Endodermal cell (in vitro differentiated cells): ENCODE data around the gene NPB. TPM values are rescaled to one million over a fixed set of nuclear protein-coding genes. Genes with fewer than 3 reads are reported as not detected.

Experiments
- DNase-seq: peaks from one replicate; pipeline ENCODE4 v3.0.0-alpha.2; 2017
- H3K27ac ChIP-seq: 2 replicates; pipeline ENCODE4 v1.5.1; 2013; ENCODE audit warnings: mild to moderate bottlenecking, low read depth, low read length, moderate library complexity
- H3K27me3 ChIP-seq: 2 replicates; pipeline ENCODE4 v1.6.1; 2013; ENCODE audit warnings: mild to moderate bottlenecking, low read length, moderate library complexity; ENCODE audit not compliant: insufficient read depth, control insufficient read depth, poor library complexity, severe bottlenecking
- H3K36me3 ChIP-seq: 2 replicates; pipeline ENCODE4 v1.7.0; 2013; ENCODE audit warnings: mild to moderate bottlenecking, low read length, moderate library complexity; ENCODE audit not compliant: control insufficient read depth, insufficient read depth
- H3K4me1 ChIP-seq: one replicate; pipeline ENCODE4 v1.7.0; 2013; ENCODE audit warnings: low read length; ENCODE audit not compliant: control insufficient read depth, insufficient read depth
- H3K4me3 ChIP-seq: 2 replicates; pipeline ENCODE4 v1.5.1; 2013; ENCODE audit warnings: mild to moderate bottlenecking, low read length, moderate library complexity
- H3K9ac ChIP-seq: 2 replicates; pipeline ENCODE4 v1.6.1; 2013; ENCODE audit warnings: mild to moderate bottlenecking, low read length, moderate library complexity; ENCODE audit not compliant: poor library complexity, severe bottlenecking; ENCODE audit errors: extremely low read depth
- H3K9me3 ChIP-seq: 2 replicates; pipeline ENCODE4 v1.6.1; 2013; ENCODE audit warnings: mild to moderate bottlenecking, low read length, moderate library complexity; ENCODE audit not compliant: control insufficient read depth
- H3K27ac Mint-ChIP-seq: 2 replicates; pipeline ENCODE4 v1.8.0; 2020; ENCODE audit warnings: mixed read lengths
- H3K27me3 Mint-ChIP-seq: 2 replicates; pipeline ENCODE4 v1.8.0; 2021; ENCODE audit warnings: mild to moderate bottlenecking, mixed read lengths; ENCODE audit not compliant: insufficient read depth
- H3K36me3 Mint-ChIP-seq: 2 replicates; pipeline ENCODE4 v1.8.0; 2020; ENCODE audit warnings: low read depth, mixed read lengths
- H3K4me1 Mint-ChIP-seq: 2 replicates; pipeline ENCODE4 v1.8.0; 2020; ENCODE audit warnings: mixed read lengths
- H3K4me3 Mint-ChIP-seq: 2 replicates; pipeline ENCODE4 v1.8.0; 2020; ENCODE audit warnings: mild to moderate bottlenecking, moderate library complexity, mixed read lengths
- H3K9me3 Mint-ChIP-seq: 2 replicates; pipeline ENCODE4 v1.8.0; 2020; ENCODE audit warnings: mild to moderate bottlenecking, mixed read lengths
- CTCF ChIP-seq: fragments of 200-600 bp; sonication (generic); conservative IDR thresholded peaks from 2 replicates; pipeline ENCODE4 v1.5.0; 2021; ENCODE audit warnings: antibody characterized with exemption, mild to moderate bottlenecking
- WGBS, 2 experiments: methylation state at CpG; one replicate each; pipeline versions ENCODE4 v1.1.5 to v1.1.7; 2013; ENCODE audit warnings: missing lambda C conversion rate in 2 of 2, mixed read lengths in 1 of 2; ENCODE audit not compliant: insufficient coverage in 1 of 2, insufficient read length in 1 of 2; 5-methylcytosine and 5-hydroxymethylcytosine counted together
- total RNA-seq, 2 donors: library from RNA; stranded (reverse); fragmentation: NEBNext Ultra II Directional in 1 of 2; extraction: Animal tissue kit (Norgen Biotek cat#: 25700) in 1 of 2; gene quantifications; 2 replicates in 1 of 2; 3 replicates in 1 of 2; pipeline ENCODE4 v1.2.1, GENCODE V29; 2021

NPB gene
- total RNA-seq, 2 donors from 2014 or later: 3.3 to 3.7 TPM

- Histone ChIP-seq H3K4me3 (no peak overlapping the region), H3K4me1 (peaks cover 15% of the 10 kb centered on the region), H3K27me3 (no peaks in the 10 kb centered on the region), H3K27ac (no peak overlapping the region), H3K9ac (no peak overlapping the region), H3K36me3 (peaks cover 21% of the 10 kb centered on the region), H3K9me3 (no peaks in the 10 kb centered on the region)
- Mint-ChIP-seq H3K27ac (peak overlapping the region; percentile 45), H3K27me3 (no peaks in the 10 kb centered on the region), H3K4me3 (no peak overlapping the region), H3K9me3 (no peaks in the 10 kb centered on the region), H3K4me1 (peaks cover 29% of the 10 kb centered on the region), H3K36me3 (peaks cover 28% of the 10 kb centered on the region)
- no peak for DNase-seq
- 95% methylated on average over 17 to 23 of the region's 23 CpGs for WGBS, 2 experiments
- no peak for TF ChIP-seq CTCF
Observed at GRCh38 chr17:81921996-81922565, 20.0 kb downstream of the NPB start.

- Histone ChIP-seq H3K9me3 (no peaks in the 10 kb centered on the region), H3K4me1 (peaks cover 15% of the 10 kb centered on the region), H3K9ac (no peak overlapping the region), H3K27me3 (no peaks in the 10 kb centered on the region), H3K4me3 (no peak overlapping the region), H3K27ac (no peak overlapping the region), H3K36me3 (peaks cover 21% of the 10 kb centered on the region)
- no peaks in the 10 kb centered on the region for H3K27me3 Mint-ChIP-seq
- H3K36me3 Mint-ChIP-seq: peaks cover 28% of the 10 kb centered on the region
- no peak for TF ChIP-seq CTCF
- DNase-seq: no peak
- H3K27ac Mint-ChIP-seq: peak overlapping the region; percentile 92
- WGBS, 2 experiments: 92 to 97% methylated on average over 43 to 56 of the region's 58 CpGs
- H3K9me3 Mint-ChIP-seq: no peaks in the 10 kb centered on the region
- H3K4me1 Mint-ChIP-seq: peaks cover 25% of the 10 kb centered on the region
- H3K4me3 Mint-ChIP-seq: peak overlapping the region; percentile 88
Observed at GRCh38 chr17:81922566-81923301, 20.7 kb downstream of the NPB start.

- peak overlapping the region; percentile 55 for H3K4me3 ChIP-seq
- peak overlapping the region; percentile 47 for H3K9ac ChIP-seq
- H3K4me3 Mint-ChIP-seq: peak overlapping the region; percentile 88
- peak overlapping the region; percentile 63 for H3K27ac ChIP-seq
- peaks cover 28% of the 10 kb centered on the region for H3K36me3 Mint-ChIP-seq
- TF ChIP-seq CTCF: no peak
- H3K27me3 ChIP-seq: peaks cover 4% of the 10 kb centered on the region
- H3K27ac Mint-ChIP-seq: peak overlapping the region; percentile 92
- H3K9me3 ChIP-seq: no peaks in the 10 kb centered on the region
- peaks cover 17% of the 10 kb centered on the region for H3K4me1 ChIP-seq
- peaks cover 25% of the 10 kb centered on the region for H3K4me1 Mint-ChIP-seq
- H3K36me3 ChIP-seq: peaks cover 21% of the 10 kb centered on the region
- no peaks in the 10 kb centered on the region for H3K9me3 Mint-ChIP-seq
- WGBS, 2 experiments: 33 to 44% methylated on average over 11 to 32 of the region's 32 CpGs
- no peaks in the 10 kb centered on the region for H3K27me3 Mint-ChIP-seq
- DNase-seq: peak; percentile 94
Observed at GRCh38 chr17:81923302-81924260, 21.5 kb downstream of the NPB start.
